Globus pallidus (tissue), 1 donor: ENCODE measurements around the gene TOMM7.
A peak's percentile ranks its signal among the peaks of the same experiment; 100 is the strongest.
"Not testable (repeated sequence)": the region's sequence is repeated elsewhere in the genome, so short reads cannot be mapped to it uniquely, and the experiment has no call there.

Experiments
- DNase-seq: peaks from one replicate; pipeline ENCODE4 v3.0.0-alpha.2; 2015; ENCODE audit warnings: low spot score

Gene TOMM7

DNA sequence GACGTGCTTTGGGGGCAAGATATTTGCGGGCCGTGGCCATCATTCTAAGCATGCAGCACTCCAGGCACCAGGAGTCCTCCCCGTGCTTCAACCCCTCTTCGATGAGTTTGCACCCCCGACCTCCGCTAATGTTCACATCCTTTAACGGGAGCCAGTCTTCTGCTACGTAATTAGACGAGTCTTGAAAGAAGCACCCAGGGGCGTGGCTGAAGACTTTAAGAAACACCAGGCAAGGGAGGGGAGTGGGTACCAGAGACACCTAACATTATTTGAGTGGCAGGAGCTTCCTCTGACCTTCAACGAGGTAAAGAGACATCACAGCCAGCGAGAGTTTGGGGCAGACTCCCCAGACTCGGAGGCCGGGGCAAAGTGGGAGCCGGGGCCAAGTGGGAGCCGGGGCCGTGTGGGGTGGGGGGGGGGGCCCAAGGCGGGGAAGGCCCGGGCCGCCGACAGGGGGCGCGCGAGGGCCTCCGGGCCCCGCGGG, 31.1 kb upstream of the TOMM7 start:
- DNase-seq, result no peak

GRCh38 chr7:22853138-22853537, 30.5 kb upstream of the TOMM7 start:
- no peak for DNase-seq

- no peak for DNase-seq
Measured at GRCh38 chr7:22851145-22851544, 28.5 kb upstream of the TOMM7 start.

DNA sequence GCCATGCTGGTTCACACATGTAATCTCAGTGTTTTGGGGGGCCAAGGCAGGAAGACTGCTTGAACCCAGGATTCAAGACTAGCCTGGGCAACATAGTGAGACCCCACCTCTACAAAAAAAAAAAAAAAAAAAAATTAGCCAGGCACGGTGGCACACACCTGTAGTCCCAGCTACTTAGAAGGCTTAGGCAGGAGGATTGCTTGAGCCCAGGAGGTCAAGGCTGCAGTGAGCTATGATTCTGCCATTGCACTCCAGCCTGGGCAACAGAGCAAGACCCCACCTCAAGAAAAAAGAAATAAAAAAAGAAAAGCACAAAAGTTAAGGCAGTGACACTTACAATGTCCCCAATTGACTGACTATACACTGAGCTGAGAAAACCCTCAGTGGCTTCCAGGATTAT, 27.7 kb upstream of the TOMM7 start:
- DNase-seq, result not testable (repeated sequence)

DNA sequence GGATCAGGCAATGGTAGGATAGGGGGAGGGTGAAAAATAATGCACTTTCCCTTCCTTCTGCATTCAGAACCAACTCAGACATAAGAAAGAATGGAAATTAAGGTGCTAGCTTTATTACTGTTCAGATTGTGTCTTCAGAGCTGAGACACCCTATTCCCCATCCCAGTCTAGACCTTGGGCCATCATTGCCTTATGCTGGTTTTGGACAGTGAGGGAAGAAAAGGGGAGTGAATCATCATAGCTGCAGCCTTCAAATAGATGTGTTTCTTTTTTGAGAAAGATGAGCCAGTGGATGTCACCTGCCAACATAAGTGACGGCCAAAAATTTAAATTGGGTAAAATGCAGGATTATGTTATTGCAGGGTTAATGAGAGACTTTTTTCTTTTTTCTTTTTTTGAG, 27.0 kb upstream of the TOMM7 start:
- DNase-seq, result no peak

GRCh38 chr7:22849172-22849571, 26.5 kb upstream of the TOMM7 start:
- DNase-seq, result no peak

- no peak for DNase-seq
Measured at GRCh38 chr7:22846961-22847360, 24.3 kb upstream of the TOMM7 start.

- no peak for DNase-seq
Measured at GRCh38 chr7:22845221-22845834, 22.7 kb upstream of the TOMM7 start.

- no peak for DNase-seq
Measured at GRCh38 chr7:22843681-22844309, 21.1 kb upstream of the TOMM7 start.

DNA sequence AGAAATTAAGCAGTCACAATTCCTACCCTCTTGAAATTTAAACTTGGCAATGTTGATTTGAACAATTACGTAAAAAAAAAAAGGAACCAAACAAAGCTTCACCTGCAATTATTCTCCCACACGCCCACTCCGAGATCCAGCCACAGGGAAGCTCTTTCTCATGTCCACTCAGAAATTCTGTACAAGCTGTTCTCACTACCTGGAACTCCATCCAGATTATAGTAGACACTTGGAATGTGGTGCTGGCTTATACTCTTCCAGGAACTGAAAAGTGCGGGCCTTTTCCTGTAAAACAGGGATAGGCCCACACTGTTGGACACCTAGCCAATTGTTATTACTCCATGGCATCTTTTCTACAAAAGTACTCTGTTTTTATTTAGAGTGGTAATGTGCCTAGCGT, 20.3 kb upstream of the TOMM7 start:
- no peak for DNase-seq

DNA sequence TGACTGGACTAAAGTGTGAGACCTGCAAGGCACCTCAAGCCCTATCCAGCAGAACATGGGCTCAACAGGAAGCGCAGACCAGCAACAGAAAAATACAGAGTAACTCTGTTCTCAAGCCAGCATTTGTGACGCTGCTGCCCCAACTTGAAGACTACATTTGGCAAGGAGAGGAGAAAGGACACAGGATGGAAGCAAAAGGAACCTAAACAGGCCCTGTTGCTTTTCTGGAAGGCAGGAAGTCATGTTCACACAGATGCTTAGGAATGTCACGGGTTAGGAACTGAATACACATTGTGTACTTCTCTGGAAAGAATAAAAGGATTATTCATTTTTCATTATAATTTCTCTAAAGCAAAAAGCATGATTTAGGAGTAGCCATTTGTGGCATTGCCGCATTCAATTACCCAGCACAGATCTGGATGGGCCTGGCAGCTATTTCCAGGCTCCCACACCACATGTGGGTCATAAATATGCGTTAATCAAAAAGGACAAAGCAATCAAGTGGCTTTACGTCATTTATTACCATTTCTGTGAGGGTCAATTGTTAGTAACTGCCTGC, 19.8 kb upstream of the TOMM7 start:
- peak; percentile 71 for DNase-seq

- DNase-seq, result no peak
Measured at GRCh38 chr7:22841954-22842353, 19.3 kb upstream of the TOMM7 start.

- DNase-seq, result no peak
Measured at GRCh38 chr7:22837308-22837707, 14.7 kb upstream of the TOMM7 start.

GRCh38 chr7:22836506-22836905, 13.9 kb upstream of the TOMM7 start:
- not testable (repeated sequence) for DNase-seq

DNA sequence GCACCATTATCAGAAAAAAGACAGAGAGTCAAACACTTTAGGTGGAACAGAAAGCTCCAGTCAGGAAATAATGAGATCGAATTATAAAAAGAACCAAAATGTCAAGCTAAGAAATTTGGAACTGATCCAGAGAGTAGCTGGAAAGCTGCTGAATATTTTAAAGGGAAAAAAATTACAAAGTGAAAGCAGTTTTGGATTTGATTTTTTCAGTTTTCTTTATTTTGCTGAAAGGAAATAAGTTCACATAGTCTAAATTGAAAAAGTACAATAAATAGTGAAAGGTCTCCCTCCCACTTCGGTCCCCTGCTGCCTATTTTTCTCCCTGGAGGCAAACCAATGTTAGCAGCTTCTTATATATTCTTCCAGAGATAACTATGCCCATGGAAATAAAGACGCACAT, 11.3 kb upstream of the TOMM7 start:
- DNase-seq, result no peak

- DNase-seq, result no peak
Measured at GRCh38 chr7:22833113-22833855, 10.6 kb upstream of the TOMM7 start.

GRCh38 chr7:22832401-22832800, 9.8 kb upstream of the TOMM7 start:
- no peak for DNase-seq

- no peak for DNase-seq
Measured at GRCh38 chr7:22831602-22832305, 9.1 kb upstream of the TOMM7 start.

DNA sequence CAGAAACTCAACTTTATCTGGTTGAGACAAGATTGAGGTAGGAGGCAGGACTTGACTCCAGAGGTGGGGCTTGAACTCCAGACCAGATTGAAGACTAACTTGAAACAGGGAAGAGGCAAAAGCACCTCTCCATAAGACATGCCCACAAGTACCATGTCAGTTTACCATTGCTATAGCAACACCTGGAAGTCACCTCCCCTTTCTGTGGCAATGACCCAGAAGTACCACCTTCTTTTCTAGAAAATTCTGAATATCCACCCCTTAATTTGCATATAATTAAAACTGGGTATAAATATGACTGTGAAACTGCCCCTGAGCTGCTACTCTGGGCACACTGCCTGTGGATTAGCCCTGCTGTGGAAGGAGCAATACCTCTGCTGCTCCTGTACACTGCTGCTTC, 4.9 kb upstream of the TOMM7 start:
- DNase-seq, result no peak

DNA sequence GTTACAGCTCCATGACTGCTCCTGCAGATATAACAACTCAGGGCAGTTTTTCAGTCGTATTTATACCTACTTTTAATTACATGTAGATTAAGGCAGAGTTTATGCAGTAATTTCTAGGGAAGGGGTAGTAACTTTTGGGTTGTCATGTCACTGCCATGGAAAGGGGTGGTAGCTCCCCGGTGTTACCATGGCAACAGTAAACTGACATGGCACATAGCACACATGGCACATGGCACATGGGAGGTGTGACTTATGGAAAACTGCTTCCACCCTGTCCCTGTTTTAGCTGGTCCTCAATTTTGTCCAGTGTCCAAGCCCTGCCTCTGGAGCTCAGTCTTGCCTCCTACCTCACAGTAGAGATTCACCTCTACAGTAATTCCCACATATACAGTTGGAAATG, 3.9 kb upstream of the TOMM7 start:
- no peak for DNase-seq

DNA sequence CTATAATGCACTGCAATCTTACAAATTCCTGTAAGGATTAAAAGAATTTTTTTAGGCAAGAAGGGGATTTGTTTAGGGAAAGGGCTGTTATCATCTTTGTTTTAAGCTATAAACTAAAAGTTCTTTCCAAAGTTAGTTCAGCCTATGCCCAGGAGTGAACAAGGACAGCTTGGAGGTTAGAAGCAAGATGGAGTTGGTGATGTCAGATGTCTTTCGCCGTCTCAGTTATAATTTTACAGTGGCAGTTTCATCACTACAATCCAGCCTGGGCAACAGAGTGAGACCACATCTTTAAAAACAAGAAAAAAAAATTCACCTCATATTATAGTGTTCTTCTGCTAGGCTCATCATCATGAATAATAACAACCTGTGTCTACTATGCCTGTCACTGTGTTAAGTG, 2.1 kb upstream of the TOMM7 start:
- no peak for DNase-seq

GRCh38 chr7:22823142-22823497, 471 bp upstream of the TOMM7 start:
- no peak for DNase-seq
